Transverse colon (tissue), 4 donors: Measurements from ENCODE around the gene PLXND1.

Experiments used
- CTCF ChIP-seq, 5 experiments: fragments of 200-600 bp in 3 of 5; fragments of 450-650 bp in 2 of 5; sonication (generic) in 3 of 5; IDR thresholded peaks; 1 replicate in 2 of 5; 2 replicates in 3 of 5; pipeline ENCODE4 v1.5.1; 2016 to 2017; ENCODE audit warnings: antibody characterized with exemption in 5 of 5, inconsistent platforms in 3 of 5, mild to moderate bottlenecking in 2 of 5, moderate library complexity in 1 of 5
- EP300 ChIP-seq: sonication (generic); formaldehyde crosslinking; IDR thresholded peaks from one replicate; pipeline ENCODE4 v1.6.1; 2017; ENCODE audit warnings: antibody characterized with exemption, low read depth
- POLR2A ChIP-seq: fragments of 450-650 bp; IDR thresholded peaks from one replicate; pipeline ENCODE4 v1.6.1; 2016; ENCODE audit warnings: antibody characterized with exemption, mild to moderate bottlenecking, moderate library complexity
- POLR2AphosphoS5 ChIP-seq, 3 donors: sonication (generic); formaldehyde crosslinking; IDR thresholded peaks; one replicate each; pipeline ENCODE4 v1.6.1; 2016; ENCODE audit warnings: antibody characterized with exemption in 3 of 3

GRCh38 chr3:129567176-129567705 is 39.2 kb downstream of the PLXND1 start:
- TF ChIP-seq POLR2A (no peak), CTCF (IDR thresholded peaks at IDR 0.05) (no peak), EP300 (no peak), POLR2AphosphoS5 (IDR thresholded peaks at IDR 0.05) (peak in 2 of 3 donors; percentile 32 to 36)
